Activated T-cell treated with anti-CD3 and anti-CD28 coated beads, Interleukin-2, amount 50 U/mL, for 48 hours (primary cell): ENCODE data around the gene RNU6-1.
A peak's percentile ranks its signal among the peaks of the same experiment; 100 is the strongest.

Source experiments
- DNase-seq, 2 experiments: peaks; one replicate each; pipeline ENCODE4 v3.0.0-alpha.2; 2020

Gene RNU6-1

GRCh38 chr15:67820992-67821783 is 18.7 kb downstream of the RNU6-1 start:
- peak; percentile 55 to 65 for DNase-seq

DNA sequence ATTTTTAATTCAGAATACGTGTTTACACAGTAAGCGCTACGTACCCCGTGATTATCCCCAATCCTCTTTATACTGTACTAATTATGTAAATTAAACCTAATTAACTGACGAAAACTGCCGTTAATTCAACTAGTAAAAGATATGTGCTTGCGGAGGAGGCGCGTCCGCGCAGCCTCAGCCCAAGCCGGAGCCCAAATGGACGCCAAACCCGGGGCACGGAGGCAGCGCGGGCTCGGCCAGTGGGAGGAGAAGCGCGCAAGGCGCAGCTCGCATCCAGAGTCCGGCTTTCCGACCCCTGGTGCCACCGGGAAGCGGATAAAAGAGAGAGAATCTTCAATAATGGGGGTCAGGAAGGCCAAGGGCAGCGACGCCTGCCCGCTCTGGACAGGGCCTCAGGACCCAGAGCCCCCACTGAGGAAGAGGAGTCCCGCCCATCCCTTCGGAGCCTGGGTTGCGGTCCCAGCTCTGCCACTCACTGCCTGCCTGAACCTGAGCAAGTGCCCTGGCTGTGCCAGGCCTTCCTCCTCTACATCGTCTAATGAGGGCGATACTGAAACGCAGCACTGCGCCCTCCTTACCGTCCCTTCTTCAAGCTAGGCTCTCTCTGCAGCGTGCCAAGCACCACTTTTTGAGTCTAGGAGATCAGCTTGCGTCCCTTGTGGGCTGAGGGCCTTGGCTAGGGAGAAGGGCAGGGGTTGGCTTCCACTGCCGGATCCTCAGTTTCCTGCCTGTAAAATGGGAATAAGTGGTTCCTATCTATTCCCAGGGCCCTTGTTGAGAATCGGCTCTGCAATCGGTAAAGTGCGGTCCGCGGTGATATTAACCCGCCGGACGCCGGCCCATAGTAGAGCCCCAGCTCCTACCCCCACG is 19.5 kb downstream of the RNU6-1 start:
- DNase-seq, result no peak

DNA sequence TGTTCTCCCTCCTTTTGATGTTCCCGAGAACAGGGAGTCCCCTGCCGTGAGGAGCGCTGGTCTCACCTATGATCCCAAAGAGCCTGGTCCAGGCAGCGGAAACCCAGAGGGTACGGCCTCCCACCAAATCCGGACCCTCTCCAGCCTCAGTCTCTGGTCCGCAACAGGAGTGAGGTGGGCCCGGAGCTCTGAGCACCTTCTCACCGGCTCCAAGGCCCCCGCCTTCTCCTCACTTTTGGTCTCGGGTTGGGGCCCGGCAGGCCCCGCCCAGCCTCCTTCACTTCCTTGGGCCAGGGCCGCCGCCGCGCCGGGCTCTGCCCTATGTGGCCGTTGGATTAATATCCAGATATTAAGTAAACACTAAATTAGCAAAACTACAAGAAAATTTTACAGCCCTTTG is 20.2 kb downstream of the RNU6-1 start:
- no peak for DNase-seq

- DNase-seq, result no peak
These were observed 21.4 kb downstream of the RNU6-1 start for GRCh38 chr15:67818464-67818863.

- DNase-seq, result no peak
These were observed 23.2 kb downstream of the RNU6-1 start for GRCh38 chr15:67816668-67817067.

DNA sequence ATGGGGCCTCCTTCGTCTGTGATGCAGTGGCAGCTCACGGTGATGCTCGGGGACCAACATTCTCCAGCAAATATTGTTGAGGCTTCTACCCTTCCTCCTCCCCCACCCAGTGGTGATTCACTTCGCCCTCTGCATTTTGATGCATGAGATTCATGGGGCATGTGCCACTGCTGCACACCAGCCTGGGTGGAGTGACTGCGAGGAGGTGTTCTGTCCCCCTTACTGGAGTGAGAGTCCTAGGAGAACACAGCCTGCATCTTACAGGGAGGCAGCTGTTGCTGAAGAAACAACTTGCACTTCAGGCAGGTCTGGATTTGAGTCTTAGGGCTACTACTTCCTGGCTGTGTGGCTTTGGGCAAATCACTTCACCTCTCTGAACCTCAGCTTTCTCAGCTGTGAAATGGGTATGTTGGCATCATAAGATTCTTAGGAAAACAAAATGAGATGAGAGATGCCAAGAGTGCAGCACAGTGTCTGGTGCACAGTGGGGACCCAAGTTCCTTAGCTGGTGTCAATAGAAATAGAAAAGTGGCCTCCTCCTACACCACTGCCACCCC is 24.7 kb downstream of the RNU6-1 start:
- peak in 1 of 2 experiments; percentile 11 for DNase-seq

DNA sequence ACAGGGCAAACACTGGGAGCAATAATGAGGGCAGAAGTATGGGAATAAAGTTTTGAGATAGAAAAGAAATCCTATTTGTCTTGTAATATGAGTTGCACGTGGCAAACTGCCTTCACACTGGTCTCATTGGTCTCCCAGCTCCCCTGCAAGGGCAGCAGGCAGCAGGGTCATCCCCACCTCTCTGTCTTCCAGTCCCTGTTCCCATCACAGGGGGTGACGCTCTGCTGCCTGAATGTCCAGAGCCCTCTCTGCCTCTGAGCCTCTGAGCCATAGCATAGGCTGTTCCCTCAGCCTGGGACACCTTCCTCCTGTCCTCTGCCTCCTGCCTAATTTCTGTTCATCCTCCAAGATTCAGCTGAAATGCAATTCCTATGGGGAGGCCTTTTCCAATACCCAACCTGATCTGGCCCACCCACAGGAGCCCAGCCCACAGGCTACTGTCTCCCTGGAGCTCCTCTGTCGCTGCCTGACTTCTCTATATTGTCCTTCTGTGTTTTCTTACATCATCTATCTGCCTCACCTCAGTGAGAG is 26.7 kb downstream of the RNU6-1 start:
- DNase-seq, result no peak

GRCh38 chr15:67812241-67812644 is 27.6 kb downstream of the RNU6-1 start:
- no peak for DNase-seq

- DNase-seq, result no peak
These were observed 30.0 kb downstream of the RNU6-1 start for GRCh38 chr15:67809866-67810265.

DNA sequence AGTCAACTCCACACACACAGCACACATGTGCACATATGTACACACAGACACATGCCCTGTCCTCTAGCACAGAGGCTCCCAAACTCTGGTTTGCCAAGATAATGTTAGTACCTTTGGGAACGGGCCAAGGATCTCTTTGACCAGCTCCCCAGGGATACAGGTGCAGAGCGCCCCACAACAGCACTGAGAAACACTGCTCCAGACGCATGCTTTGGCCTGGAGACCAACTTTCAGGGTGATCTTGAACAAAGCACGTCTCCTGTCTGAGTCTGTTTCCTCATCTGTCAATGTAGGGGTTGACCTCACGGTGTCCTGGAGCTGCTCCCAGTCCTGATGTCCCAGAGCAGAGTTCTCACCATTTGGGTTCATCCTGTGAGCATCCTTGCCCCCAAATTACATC is 30.4 kb downstream of the RNU6-1 start:
- DNase-seq, result no peak

DNA sequence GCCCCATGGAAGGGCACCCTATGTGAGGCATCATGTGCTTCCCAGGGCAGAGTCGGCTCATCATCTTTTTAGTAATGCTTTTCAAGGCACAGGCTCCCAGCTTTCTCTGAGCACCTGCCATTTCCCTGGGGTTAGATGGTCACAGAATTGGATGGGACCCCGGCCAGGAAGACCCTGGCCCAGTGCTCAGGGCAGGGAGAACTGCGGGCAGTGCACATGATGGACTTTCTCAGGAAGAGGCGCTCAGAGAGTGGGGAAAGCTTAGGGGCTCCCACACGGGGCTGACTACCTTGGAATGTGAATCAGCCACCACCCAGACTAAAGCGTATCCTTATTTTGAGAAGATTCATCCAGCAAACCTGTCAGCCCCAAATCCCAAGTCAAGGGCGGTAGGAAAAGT is 31.0 kb downstream of the RNU6-1 start:
- no peak for DNase-seq

DNA sequence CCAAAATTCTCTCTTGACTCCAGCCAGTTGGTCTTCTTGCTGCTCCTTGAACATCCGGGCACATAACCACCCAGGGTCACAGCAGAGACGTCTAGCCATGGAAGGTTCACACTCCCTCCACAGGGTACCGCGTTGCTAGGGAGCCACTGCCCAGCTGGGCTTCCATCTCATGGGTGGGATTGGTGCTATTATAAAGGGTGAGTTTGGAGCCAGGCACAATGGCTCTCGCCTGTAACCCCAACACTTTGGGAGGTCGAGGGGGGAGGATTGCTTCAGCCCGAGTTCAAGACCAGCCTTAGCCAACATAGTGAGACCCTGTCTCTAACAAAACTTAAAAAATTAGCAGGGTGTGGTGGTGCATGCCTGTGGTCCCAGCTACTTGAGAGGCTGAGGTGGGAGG is 32.0 kb downstream of the RNU6-1 start:
- DNase-seq, result no peak

- DNase-seq, result no peak
These were observed 32.7 kb downstream of the RNU6-1 start for GRCh38 chr15:67807141-67807540.

GRCh38 chr15:67806536-67806935 is 33.3 kb downstream of the RNU6-1 start:
- no peak for DNase-seq

DNA sequence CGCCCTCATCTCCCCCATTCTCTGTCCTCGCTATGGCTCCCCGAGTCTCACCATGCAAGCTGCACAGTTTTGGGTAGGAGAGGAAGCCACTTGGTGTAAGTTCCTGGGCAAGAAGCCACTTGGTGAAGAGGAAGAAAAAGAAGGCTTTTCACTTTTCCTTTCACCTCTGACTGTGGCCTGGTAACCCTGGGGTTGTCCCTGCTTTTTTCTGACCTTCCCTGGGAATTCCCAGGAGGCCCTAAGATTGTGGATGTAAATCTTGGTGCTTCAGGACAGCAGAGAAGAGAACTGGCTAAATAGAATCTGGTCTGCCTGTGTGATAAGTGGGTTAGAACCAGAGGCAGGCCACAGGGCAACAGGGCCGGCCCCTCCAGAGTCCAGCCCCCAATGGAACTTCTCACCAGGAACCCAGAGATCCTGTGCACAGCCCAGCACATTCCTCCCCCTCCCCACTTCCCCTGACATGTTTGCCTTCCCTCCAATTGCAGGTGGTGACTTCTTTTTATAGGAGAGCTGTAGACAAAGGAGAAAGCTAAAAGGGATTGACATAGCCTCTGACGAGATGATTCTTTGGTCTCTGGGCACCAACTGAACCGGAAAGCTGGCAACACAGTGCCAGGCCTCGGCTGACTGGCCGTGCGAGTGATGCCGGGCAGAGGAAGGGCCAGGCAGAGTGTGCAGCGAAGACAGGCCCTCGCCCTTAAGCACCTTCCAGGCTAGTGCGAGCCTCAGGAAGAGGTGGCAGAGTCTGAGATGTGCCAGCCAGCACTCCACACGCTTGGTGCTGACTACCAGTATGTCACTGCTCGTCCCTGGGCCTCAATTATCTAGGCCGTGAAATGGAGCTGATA is 34.0 kb downstream of the RNU6-1 start:
- DNase-seq, result no peak

- no peak for DNase-seq
These were observed 34.7 kb downstream of the RNU6-1 start for GRCh38 chr15:67805008-67805665.

DNA sequence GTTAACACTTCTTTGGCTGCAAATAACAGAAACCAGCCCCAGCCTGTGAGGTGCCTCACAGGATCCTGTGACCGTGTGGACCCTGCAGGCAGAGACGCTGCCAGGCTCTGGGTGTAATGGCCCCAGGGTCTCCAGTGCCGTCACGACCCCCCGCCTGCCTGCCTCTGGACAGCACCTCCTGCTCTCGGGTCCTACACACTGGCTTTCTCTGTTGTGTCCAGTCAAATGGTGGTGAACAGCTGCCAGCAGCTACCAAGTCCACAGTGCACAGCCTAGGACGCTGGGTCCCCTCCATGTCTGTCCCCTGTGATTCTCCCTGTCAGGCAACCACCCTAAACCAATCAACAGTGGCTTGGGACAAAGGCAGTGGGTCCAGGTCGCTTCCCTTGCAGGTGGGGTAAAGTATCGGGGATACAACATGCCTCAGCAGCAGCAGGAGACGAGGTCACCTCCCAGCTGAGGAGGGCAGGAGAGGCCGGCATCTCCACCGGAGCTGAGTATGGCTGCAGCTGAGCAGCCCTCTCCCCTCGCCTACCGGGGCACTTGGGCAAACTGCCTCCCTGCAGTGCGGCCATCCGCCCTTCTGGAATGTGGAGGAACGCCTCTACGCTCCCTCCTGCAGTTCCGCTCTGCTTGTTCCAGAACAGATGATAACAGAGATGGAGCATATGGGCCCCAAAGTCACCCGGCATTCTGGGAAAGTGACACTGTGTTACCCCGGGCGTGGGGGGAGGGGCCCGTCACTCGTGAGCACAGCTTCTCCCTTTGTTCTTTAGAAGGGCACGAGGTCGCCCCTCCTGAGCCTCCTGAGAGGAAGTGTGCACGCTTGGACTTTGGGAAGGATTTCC is 35.6 kb downstream of the RNU6-1 start:
- no peak for DNase-seq

DNA sequence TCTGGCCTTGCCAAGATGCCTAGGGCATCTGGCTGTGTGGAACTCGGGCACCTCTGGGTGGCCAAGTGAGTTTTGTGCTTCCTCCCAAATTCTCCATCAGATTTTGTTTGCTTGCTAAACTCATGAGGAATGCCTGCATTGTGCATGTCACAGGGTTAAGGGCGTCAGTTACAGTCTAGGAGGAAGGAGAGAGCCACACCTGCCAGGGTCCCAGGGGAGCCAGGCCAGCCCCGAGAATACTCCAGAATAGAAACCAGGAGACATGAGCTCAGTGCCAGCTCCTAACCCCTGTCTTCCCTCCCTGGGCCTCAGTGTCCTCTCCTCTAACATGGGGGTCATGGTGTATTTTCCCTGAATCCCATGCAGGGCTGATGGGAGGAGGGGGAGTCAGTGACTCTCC is 36.5 kb downstream of the RNU6-1 start:
- DNase-seq, result no peak

GRCh38 chr15:67801926-67802914 is 37.6 kb downstream of the RNU6-1 start:
- DNase-seq, result no peak

DNA sequence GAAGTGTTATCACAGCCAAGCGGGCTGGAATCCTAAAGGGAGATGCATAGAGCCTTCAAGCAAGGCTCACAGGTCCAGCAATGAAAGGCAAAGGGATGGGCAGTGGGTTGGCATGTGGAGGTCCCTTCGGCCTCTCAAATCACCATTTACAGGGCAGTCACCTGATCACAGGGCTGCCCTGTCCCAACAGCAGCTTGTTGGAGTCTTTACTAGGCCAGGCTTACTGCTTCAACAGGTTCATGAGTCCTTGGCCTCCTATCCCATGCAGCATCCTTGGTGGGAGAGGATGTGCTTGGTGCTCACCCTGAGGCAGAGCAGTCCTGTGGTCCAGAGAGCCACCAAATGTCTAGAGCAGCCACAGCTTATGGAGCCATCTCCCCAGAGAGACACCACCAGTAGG is 38.7 kb downstream of the RNU6-1 start:
- DNase-seq, result no peak
